HCT116 (cell line): ENCODE measurements around the gene PERCC1.

Source experiments
- CTCF ChIP-seq, 3 experiments: fragments of 200-600 bp in 1 of 3; sonication (generic) in 1 of 3; IDR thresholded peaks in 2 of 3; conservative IDR thresholded peaks in 1 of 3; 2 replicates each; pipeline ENCODE4 v1.5.1; 2012 to 2017; ENCODE audit warnings: low read depth in 2 of 3, low read length in 2 of 3, antibody characterized with exemption in 1 of 3, borderline replicate concordance in 1 of 3, control low read depth in 1 of 3, mild to moderate bottlenecking in 1 of 3, mixed read lengths in 1 of 3, mixed run types in 1 of 3, moderate library complexity in 1 of 3; ENCODE audit not compliant: insufficient read depth in 1 of 3
- EGR1 ChIP-seq: IDR thresholded peaks from 2 replicates; pipeline ENCODE4 v1.6.1; 2012; ENCODE audit warnings: low read depth

- TF ChIP-seq EGR1 (no peak), CTCF (IDR thresholded peaks at IDR 0.05 in 2 of 3, conservative IDR thresholded peaks at IDR 0.05 in 1 of 3; ENCODE audit: borderline replicate concordance in 1 of 3, insufficient read depth in 1 of 3, low read depth in 2 of 3, low read length in 2 of 3) (no peak)
Observed at GRCh38 chr16:1431497-1432270, 806 bp downstream of the PERCC1 start.
